ENCODE results near the gene IGF1R.

The IGF1R gene

DNA sequence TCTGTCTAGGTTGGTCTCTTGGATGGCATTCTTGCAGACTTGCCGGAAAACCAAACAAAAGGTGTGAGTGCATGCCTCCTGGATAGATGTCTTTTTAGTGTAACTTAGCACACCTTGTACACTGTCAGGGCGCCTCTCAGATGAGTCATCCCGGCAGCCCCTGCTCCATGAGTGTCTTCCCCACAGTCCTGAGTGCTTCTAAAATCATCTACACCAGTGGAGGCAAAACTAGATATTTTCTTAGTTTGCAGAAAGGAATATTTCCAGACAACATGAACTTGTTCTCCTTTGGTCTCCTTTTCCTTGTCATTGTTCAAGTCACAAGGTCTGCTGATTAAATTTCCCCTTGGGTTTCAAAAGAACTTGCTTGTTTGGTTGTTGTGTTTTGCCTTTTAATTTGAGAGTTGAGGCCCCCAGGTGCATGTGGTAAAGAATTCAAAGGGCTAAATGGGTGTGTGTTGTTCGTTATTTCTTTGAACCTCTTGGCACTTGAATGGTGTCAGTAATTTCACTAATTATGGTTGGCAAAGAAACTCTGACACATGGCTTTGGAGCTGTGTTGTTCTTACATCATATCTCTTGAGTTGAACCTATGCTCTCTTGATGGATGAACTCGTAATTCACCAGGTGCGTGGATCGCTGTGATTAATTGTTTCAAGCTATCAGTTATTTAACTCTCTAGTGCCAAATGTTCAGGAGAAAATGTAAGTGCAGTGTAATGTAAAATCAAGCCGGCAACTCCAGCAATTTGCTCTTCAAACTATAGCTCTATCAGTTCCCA is 98.2 kb downstream of the IGF1R start:
- no peak for DNase-seq (ENCODE audit: low spot score)

DNA sequence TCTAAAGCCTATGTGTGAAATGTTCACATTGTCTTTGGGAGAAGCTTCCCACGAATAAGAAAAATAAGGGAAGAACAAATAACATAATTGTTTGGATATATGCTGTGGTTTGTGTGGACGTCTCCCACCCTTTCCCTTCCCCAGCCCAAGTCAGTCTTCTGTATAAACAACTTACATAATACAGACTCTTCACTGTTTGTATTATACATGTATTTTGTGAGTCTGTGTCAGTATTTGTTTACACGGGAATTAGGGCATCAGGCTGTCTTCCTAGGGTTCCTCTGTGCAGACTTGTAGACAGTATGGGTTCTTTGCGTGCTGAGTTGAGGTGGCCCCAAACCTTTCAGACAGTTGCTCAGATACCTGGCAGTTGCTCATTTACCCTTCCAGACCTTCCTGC is 103.4 kb downstream of the IGF1R start:
- no peak for DNase-seq (ENCODE audit: low spot score)

DNA sequence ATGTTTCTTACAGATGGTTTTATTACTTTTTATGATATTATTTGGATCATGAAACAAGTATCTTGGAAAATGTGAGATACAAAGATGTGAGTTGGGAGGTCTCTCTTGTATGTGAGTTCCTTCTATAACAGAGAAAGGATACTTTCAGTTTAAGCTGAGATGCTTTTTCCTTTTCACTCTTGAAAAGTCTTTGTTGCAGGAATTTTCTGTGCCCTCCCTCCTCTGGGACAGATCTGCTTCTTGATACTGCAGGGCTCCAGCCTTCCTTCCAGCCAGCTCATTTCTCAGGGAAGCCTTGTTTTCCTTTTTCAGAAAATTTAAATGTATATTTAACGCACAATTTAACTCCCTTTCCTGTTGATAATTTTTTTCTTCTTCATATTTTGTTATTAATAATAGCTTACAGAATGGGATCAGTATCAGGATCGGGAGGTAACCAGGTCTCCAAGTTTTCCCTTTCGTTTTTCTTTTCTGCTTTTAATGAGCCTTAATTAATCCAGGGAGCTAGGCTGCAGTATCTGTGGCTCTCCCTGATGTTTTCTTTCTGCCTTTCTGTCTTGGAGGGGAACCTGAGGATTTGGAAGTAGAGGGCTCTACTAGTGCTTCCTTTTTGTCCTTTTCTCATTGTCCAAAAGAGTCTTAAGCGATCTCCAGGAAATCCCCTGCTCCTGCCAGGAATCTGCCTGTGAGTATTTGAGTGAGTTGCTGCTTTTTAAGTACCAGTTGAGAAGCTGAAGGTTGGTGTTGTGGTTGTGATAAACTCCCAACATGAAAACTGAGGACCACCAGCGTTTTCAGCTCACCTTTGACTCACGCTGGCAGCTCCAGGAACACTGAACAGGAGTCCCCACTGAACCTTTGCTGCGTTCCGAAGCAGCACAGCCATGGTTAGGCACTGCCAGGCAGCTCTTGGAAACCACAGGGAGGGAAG is 105.7 kb downstream of the IGF1R start:
- no peak for DNase-seq (ENCODE audit: low spot score)

DNA sequence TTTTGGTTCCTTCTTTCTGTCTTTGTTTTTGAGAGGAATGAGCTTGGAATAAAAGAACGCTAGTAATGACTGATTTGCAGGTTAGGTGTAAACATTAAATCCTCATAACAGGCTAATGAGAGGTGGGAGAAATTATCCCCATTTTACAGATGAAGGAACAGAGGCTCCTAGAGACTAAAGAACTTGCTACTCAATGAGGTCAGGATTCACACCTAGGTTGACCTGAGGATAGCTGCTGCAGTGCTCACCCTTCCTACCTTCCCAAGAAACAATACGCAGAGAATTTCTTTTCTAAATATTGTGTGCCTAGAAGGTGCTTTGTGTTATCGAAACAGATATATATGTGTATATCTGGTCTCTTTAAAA is 106.3 kb downstream of the IGF1R start:
- no peak for DNase-seq (ENCODE audit: low spot score)

DNA sequence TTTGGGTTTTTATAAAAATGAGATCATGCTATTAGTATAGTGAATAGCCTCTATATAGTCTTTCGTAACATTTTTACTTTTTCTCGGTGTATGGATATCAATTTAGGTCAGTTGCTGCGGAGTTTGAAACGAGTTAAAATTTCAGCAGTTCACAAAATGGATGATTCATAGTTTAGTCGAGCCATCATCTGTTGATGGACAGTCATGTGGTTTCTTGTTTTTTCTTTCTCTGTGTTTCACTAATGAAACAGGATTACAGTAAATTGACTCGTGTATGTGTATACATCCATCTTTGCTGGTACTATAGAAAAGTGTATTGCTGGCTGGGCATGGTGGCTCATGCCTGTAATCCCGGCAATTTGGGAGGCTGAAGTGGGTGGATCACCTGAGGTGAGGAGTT is 106.8 kb downstream of the IGF1R start:
- DNase-seq (ENCODE audit: low spot score) = no peak

DNA sequence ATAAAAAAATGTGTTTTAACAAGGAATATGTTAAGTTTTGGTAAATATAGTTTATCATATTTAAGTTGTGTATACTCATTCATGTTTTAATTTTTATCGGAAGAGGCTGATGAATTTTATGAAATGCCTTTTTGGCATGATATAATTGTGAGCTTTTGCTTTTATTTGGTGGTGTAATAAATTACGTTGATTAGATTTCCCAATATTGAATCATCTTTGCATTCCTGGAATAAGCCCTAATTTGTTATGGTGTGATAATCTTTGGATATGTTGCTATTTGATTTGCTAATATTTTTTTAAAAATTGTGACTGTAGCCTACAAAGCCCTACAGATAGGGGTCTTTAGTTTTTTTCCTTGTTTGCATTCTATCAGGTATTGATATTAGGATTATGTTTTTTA is 107.4 kb downstream of the IGF1R start:
- no peak for DNase-seq (ENCODE audit: low spot score)

DNA sequence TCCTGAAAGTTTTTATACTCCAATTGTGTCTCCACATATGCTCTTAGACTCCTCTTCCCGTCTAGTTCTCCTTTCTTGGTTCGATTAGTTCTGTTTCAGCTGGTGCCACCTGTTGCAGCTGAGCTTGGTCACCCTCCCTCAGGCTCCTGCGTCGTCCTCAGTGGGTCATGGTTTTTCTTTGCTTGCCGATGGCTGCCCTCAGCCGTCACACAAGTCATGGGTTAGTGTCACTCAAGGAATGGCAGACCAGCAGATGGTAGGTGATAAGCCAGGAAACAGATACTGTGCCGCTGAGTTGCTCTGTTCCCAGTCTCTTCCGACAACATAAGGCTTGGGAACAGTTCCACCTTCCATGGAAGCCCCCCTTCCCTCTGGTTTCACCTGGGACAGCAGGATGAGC is 109.9 kb downstream of the IGF1R start:
- DNase-seq (ENCODE audit: low spot score) = no peak

DNA sequence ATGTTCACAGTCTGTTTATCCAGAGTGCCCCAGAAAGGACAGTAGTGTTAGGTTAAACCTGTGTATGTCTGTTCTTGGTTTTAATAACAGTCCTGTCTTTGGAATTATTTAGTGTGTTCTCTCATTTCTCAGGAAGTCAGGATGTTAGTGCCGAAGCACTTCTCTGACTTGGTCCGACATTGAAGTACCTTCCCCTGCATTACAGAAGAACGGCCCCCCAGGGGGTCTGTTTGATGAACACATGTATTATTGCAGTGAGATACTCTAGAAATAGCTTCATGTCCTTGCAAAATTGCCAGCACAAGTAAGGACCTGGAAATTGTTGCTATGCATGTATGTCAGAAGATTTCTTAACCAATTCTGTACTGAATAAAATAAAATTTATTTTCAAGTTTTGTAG is 110.9 kb downstream of the IGF1R start:
- DNase-seq (ENCODE audit: low spot score) = no peak

DNA sequence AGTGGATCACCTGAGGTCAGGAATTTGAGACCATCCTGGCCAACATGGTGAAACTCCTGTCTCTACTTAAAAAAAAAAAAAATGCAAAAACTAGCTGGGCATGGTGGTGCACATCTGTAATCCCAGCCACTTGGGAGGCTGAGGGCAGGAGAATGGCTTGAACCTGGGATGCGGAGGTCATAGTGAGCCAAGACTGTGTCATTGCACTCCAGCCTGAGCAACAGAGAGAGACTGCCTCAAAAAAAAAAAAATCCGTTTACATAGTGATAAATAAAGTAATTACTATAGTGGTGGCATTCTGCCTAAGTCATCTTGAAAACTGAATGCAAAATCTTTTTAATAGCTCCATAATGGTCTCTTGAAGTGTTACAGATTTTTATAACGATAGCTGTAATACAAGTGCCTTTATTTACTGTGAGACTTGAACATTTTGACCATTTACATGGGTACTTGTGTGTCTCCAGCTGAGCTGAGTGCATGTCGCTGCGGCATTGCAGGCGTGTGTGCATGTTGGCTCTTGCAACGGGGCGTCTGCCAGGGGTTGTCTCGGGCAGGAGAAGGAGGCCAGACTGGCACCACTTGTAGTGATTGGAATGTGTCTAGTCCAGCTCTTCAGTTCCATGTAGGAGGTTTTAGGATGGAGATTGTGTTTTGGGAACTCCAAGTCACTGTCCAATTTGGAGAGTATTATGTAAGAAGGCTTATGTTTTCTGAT is 111.9 kb downstream of the IGF1R start:
- no peak for DNase-seq (ENCODE audit: low spot score)

DNA sequence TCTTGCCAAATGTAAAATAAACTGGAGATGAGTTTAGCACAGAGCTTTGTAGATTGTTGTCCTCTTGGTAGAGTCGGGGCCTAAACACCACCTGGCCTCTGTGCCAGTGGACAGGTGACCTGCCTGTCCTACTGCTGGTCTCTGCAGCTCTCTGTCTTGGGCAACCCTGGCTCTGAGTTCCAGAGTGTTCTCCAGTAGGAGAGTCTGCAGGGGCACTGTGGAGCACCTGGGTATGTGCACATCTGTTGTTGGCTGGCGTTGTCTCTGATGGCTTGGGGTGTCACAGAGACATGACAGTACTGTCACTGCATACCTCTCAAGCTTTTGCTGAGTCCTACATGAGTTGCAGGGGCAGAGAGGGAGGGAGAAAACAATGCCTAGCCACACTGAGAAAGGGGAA is 112.6 kb downstream of the IGF1R start:
- no peak for DNase-seq (ENCODE audit: low spot score)

DNA sequence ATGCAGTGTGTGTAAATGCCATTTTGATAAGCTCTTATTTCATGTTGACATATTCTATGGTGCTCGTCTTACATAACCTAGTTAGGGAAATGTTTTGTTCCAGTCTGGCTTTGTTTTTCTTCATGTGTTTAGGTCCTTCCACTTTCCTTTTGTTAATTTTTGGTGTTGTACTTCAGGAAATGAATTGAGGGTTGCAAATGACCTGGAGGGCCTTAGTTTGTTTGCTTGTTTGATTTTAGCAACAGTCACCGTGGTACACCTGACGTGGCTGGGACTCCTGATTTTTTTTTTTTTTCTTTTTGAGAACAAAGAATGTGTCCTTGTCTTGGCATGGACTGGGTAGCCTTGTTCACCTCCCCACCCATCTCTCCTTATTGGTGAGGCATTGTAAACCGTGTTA is 114.8 kb downstream of the IGF1R start:
- DNase-seq (ENCODE audit: low spot score) = no peak

DNA sequence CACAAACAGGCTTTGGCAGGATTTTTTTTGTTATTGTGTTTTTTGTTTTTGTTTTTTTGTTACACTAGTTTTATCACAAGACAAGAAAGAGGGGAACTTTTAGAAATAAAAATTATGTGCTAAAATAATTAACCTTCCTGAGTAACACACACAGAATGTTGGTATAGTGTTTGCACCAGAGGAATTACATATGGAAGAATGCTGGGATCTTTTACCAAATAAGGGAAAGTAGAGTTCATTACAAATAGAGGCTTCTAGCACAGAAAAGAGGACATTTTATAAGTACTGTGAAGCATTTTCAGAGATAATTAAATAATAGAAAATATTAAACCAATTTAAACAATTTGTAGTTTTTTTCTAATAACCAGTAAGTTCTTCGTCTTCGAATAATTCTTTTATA is 116.0 kb downstream of the IGF1R start:
- DNase-seq (ENCODE audit: low spot score) = no peak

DNA sequence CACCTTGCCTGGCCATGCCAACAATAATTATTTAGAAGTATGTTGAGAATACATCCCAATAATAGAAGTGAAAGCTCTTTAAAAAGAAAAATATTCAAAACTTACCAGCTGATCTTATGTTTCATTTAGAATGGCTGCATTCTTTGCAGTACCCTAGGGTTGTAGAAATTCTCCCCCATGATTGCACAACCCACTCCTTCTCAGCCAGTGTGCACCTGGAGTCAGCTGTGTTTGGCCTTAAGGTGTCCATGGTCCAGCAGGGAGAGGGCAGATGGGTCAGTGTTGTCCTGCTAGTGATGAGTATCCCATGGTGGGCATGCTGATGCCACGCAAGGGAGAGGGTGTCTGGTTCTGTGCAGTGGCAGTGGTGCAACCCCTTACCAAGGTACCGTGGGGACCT is 117.3 kb downstream of the IGF1R start:
- no peak for DNase-seq (ENCODE audit: low spot score)

DNA sequence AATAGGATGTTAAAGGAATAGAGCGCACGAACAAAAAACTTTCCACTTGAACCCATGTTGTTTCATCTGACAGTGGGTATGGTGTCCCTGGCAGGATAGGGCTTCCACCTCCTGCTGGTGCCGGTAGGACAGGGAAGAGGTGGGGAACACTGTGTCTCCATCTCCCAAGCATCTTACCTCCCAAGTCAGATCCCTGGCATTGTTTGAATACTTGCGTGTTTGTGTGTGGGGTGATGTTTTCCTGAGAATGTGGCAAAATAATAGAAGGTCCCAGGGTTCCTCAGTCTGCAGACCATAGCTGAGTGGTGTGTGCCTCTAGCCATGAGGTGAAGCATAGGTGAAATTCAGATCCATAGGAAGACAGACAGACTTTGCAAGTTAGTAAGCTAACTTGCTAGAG is 119.4 kb downstream of the IGF1R start:
- no peak for DNase-seq (ENCODE audit: low spot score)

DNA sequence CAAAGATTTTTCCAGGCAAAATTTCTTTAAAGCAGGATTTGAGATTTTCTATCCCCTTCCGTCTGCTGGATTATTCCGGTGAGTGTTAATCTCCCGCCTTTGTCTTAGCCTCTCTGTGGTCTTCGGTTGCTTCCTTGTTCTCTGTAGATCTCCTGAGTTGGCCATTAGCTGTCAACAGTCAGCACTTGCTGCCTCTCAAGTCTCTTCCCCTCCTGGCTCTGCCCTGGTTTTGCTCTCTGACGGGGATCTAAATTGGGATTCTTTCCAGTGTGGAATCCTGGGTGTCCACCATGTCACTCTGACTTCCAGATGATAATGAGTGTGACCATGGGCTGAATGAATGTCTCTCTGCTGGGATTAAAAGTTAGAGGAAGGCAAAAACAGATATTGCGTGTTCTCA is 121.5 kb downstream of the IGF1R start:
- DNase-seq (ENCODE audit: low spot score) = no peak

DNA sequence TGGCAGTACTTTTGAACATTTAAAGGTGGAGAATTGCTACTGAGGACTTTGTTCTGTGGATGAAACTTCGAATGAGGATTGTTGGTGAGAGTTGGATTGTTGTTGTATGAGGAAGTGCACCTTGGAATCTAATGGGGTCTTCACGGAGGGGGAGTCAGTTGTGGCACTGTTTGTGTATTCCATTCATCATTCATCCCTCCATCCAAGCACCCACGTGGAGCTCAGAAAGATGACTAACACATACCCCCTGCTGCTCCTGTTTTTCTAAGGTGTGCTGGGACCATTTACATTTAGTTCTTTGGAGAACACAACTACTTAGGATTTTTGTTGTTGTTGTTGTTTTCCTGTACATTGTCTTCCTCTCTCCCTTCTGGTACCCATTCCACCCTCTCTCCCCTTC is 122.6 kb downstream of the IGF1R start:
- DNase-seq (ENCODE audit: low spot score) = no peak

DNA sequence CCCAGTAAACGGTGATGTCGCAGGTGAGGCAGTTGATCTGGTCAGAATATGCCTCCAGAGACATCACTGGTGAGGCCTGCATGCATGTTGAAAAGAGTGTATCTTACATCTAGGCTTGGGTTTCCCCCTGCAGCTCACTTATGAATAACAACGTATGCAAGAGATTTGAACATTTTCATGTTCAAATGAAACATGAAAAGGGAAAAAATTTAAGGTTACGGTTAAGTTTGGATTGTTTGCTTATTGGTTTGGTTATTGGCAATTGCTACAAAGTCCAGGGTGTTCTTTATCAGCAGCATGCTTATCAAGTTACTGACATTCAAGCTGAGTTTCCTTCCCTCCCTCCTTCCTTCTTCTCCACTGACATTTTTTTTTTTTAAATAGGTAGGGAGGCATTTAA is 123.2 kb downstream of the IGF1R start:
- DNase-seq (ENCODE audit: low spot score) = no peak

DNA sequence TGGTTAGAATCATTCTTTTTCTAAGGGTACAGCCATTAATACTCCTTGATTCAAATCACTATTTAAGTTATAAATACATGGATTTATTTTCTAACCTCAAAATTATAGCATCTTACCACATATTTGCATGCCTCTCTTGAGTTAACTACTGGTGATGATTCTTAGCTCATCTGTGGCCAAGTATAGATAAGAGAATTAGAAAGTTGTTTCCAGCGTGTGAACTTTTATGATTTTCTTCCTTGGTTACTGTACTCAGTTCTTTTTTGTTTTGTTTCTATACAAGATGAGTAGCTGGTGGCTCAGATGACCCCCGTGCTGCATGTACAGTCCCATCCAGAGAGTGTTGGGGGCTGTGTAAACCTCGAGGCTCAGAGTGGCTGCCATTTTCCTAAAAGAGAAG is 124.6 kb downstream of the IGF1R start:
- no peak for DNase-seq (ENCODE audit: low spot score)

DNA sequence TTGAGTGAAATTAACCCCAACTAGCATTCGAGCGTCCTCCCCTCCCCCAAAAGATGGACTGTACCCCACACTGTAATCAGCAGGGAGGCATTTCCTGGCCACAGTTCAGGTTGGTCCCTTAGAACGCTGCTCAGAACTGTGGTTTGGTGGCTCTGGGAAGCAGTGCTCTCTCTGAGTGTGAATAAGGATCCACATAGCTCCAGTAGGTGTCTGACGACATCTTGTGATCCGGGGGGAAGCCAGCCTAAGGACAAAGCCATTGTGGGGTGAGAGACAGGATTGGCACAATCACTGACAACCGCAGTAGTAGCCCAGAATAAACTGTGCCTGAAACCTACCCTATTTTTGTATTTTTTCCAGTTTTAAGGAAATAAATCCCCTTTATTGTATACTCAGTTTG is 125.3 kb downstream of the IGF1R start:
- no peak for DNase-seq (ENCODE audit: low spot score)

DNA sequence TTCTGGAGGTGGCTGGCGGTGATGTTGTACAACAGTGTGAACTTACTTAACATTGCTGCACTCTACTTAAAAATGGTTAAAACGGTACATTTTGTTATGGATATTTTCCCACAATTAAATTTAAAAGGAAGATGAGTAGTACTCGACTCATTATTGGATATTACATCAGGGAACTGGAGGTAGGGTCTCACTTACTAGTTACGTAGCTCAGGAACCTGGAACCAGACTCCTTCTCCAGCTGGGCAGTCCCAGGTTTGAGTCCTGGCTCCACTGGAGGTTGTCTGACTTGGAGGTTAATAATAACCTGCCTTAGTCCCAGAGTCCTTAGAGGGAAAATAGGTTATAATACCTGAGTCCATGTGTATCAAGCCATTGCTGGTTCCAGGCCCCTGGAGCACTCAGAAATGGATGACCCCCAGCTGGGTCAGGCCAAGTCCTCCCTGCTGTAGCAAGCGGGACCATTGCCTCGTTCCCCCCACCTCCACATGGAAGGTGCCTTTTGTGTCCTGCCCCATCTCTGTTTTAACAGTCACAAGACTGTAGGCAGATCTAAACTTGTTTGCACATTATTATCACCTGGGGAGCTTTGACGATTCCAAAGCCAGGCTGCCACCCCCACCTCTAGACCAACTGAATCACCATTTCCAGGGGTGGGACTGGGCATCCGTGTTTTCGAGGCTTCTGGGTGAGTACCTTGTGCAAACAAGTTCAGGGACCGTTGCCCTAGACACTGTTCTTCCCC is 126.6 kb downstream of the IGF1R start:
- no peak for DNase-seq (ENCODE audit: low spot score)

DNA sequence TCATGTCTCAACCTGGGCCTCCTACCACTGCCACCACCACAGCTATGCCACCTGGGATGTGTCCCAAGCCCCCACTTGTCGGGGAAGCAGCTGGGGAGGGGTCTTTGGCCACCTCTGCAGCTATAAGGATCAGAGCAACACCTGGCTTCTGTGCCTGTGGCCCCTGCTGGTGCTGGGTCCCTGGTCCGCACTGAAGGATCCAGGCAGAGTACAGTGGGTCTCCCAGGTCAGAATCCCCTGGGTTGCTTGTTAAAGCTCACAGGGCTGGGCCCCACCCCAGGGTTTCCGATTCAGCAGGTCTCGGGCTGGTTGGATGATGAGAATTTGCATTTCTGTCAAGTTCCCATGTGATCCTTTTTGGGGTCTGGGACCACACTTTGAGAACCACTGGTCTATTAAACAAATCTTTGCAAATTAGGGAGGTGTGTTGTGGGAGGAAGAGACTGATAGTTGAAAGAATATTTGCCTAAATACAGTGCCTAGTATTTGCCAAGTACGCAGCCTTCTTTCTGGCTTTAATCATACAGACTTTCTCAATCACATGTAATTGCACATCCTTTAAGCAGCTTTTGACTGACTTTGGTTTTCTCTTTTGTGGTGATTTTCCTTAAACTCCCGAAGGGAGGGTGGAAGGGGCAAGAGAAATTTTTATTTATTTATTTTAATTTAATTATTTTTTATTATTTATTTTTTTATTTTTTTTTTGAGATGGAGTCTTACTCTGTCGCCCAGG is 127.3 kb downstream of the IGF1R start:
- DNase-seq (ENCODE audit: low spot score) = no peak

Measured in iPS-NIHi11 (cell line).